ENCODE measurements around the gene AKR7A2.

The AKR7A2 gene

GRCh38 chr1:19343617-19344350, 31.8 kb upstream of the AKR7A2 start:
- DNase-seq (ENCODE audit: low read depth in 2 of 2) = no peak

DNA sequence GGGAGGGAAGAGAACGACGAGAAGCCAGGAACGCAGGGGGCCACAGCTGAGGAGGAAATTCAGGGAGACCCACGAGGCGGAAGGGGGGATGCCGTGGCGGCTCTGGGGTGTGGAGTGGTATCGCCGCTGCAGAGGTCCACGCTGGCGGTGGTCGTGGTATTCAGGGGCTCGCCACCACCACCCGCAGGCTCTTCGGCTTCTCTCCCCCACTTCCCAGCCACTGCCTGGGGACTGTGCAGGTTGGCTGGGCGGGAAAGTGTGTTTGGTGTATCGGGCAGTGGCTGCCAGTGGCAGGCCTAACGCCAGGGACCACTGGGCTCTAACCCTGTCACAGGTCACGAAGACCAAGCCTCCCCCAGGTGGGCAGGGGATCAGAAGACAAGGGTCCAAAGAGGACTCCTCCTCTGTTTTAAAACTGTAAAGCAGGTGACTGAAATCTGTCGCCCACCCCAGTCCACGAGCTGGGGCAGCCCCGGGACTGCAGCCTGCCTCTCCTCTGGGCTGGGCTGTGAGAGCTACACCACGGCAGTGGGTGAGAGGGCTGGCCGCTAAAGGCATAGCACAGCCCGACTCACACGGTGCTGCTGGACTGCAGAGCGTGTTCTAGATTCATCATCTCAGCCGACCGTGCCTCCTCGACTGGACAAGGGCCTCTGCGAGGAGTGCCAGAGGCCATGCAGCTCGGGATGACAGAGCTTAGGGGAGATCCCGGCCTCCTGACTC, 31.1 kb upstream of the AKR7A2 start:
- no peak for DNase-seq (ENCODE audit: low read depth in 2 of 2)

- DNase-seq (ENCODE audit: low read depth in 2 of 2) = no peak
These were observed 30.3 kb upstream of the AKR7A2 start for GRCh38 chr1:19342062-19342750.

DNA sequence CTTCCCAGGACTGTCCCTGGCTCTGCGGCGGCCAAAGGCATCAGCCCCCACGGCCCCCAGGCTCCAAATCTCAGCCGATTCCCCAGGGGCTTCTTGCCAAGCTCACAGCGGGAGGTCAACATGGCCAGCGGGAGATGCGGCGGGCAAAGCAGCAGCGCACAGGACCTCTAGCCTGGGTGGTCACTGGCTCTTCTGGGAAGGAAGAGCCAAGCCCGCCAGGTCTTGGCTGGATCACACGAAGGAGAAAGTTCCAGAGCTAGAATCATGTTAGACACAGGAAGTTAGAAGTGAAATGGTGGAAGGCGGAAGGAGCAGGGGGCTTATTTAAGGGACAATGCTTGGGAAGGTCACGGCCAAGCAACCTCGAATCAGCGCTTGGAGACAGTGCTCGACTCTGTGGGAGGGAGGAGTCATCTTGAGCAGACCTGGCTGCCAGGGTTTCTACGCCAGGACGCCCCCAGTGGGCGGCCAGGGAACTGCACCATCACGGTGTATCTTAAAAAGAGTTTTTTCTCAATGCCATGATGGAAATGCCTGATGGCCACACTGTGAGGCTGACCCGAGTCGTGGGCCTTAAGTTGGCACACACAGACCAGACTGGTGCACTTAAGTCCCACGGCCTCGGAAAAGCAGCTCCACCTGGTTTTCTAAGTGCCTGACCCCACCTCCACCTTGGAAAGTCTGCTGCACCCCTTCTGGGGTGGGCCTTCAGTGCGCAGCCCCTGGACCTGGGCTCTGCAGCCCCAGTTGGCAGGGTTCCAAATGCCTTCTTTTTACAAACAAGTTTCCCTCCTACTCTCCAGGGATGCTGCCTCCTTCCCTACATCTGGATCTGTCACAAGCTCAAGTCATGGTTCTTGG, 29.5 kb upstream of the AKR7A2 start:
- DNase-seq (ENCODE audit: low read depth in 2 of 2) = peak; percentile 47 to 80

DNA sequence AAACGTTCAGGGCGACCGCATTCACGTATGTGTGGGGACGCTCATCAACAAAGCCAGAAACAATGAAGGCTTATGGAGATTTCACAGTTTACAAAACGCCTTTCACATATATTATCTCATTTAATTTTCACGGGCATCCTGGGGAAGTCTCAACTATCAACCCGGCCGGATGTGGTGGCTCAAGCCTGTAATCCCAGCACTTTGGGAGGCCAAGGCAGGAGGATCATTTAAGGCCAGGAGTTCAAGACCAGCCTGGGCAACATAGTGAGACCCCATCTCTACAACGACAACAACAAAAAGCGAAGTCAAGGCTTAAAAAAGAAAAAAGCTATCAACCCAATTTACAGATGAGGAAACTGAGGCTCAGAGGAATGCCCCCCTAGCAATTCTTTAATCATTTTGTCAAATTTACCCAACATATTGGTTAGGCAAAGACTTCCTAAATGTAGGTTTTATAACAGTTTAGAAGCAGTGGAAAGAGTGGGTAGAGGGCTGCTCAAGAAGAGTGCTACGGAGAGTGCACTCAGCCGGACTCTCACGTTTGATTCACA, 28.5 kb upstream of the AKR7A2 start:
- DNase-seq (ENCODE audit: low read depth in 2 of 2) = no peak

DNA sequence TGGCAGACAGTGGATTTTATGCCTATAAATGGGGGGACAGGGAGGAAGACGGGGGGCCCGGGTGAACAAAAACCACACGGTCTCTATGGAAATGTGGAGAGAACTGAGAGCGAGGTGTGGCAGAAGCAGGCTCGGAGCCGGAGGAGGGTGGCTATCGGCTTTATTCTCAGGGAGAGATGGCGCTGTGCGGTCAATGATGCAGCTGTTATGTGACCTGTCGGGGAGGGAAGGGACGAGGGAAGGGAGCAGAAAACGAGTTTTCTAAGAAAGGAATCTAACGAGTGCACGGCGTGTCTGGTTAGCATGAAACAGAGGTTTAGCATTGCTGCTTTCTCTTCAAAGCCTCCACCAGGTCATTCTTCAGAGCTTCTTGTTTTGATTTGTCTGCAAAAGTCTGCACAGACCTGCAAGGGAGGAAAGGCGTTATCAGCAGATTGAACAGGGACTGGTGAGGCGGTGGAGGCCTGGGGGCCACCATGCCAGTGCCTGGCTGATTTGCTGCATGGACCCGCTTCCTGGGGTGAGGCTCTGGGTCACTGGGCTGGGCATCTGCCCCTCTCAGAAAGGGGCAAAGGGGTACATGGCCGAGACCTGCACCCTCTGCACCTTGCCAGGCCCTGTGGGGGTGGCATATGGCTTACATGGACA, 27.4 kb upstream of the AKR7A2 start:
- no peak for DNase-seq (ENCODE audit: low read depth in 2 of 2)

DNA sequence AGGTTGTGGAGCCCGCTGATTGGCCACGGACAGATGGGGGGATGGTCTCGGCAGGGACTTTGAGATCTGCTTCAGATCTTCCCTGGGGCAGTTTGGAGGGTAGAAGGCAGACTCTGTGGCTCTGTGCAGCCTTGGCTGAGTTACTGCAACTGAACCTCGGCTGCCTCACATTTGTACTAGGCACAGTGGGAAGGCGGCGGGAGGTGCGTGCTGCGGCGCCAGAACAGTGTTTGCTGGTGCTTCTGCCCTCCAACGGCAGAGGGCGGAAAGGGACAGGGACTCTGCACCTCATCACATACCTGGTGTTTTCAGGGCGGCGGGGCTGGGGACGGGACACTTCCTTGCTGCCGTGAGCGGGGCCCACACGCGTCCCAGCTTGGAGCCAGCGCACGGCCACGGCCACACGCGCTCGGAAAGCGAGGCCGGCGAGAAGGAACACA, 26.4 kb upstream of the AKR7A2 start:
- DNase-seq (ENCODE audit: low read depth in 2 of 2) = no peak

DNA sequence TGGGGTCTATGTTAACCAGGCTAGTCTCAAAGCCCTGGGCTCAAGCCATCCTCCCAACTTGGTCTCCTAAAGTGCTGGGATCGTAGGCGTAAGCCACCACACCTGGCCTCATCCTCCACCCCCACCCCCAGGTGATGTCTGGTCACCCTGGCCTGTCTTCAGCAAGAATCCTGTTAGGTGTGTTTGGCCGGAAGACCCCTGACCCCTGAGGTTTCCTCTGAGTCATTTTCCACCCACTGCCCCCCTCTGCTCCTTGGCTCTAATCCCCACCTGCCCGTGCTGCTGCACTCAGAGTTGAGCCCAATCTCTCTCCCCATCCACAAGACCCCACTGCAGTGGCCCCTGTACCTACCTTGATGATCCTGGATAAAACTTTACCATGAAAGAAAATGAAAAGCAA, 25.3 kb upstream of the AKR7A2 start:
- DNase-seq (ENCODE audit: low read depth in 2 of 2) = no peak

- DNase-seq (ENCODE audit: low read depth in 2 of 2) = peak; percentile 38 to 49
These were observed 24.6 kb upstream of the AKR7A2 start for GRCh38 chr1:19336543-19336942.

DNA sequence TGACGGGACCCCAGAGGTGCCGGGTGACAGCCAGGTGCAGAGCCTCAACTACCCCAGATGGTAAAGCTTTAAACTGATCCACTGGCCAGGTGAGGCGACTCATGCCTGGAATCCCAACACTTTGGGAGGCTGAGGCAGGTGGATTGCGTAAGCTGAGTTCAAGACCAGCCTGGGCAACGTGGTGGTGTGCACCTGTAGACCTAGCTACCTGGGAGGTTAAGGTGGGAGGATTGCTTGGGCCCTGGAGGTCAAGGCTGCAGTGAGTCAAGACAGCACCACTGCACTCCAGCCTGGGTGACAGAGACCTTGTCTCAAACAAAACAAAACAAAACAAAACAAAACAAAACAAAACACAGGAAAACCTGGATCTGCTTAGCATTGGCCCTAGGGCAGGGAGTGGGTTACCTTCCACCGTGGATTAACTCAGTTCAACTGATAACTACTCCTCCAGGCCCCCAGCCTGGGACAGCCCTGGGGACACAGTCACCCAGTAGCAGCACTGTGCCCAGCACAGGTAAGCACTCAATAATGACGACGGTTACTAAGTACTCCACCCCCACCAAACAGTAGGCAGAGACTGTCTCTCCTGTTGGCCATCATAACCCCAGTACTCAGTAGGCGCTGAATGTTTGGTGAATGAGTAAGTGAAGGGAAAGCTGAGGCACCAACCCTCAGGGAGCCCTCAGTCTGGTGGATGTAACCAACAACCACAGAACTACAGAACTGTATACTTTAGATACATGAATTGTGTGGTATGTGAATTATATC, 21.8 kb upstream of the AKR7A2 start:
- DNase-seq (ENCODE audit: low read depth in 2 of 2) = no peak

- no peak for DNase-seq (ENCODE audit: low read depth in 2 of 2)
These were observed 20.9 kb upstream of the AKR7A2 start for GRCh38 chr1:19332832-19333231.

GRCh38 chr1:19331262-19331878, 19.4 kb upstream of the AKR7A2 start:
- no peak for DNase-seq (ENCODE audit: low read depth in 2 of 2)

- DNase-seq (ENCODE audit: low read depth in 2 of 2) = no peak
These were observed 18.6 kb upstream of the AKR7A2 start for GRCh38 chr1:19330449-19331135.

- no peak for DNase-seq (ENCODE audit: low read depth in 2 of 2)
These were observed 17.7 kb upstream of the AKR7A2 start for GRCh38 chr1:19329611-19330010.

DNA sequence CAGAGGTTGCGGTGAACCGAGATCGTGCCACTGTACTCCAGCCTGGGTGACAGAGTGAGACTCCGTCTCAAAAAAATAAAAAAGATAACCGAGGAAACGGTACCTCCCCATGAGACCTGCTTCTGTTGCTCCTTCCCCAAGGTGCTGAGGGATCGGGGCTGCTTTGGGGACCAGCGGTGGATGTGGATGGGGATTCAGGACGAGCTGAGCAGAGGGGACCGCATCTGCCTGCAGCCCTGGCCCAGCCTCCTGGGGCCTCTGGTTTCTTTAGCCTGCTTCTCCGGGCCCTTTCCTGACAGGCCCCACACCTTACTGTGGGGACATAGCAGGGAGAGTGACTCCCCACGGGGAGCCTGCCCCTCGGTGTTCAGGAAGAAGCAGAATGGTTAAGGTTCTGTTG, 17.2 kb upstream of the AKR7A2 start:
- DNase-seq (ENCODE audit: low read depth in 2 of 2) = no peak

GRCh38 chr1:19328486-19328885, 16.5 kb upstream of the AKR7A2 start:
- DNase-seq (ENCODE audit: low read depth in 2 of 2) = no peak

DNA sequence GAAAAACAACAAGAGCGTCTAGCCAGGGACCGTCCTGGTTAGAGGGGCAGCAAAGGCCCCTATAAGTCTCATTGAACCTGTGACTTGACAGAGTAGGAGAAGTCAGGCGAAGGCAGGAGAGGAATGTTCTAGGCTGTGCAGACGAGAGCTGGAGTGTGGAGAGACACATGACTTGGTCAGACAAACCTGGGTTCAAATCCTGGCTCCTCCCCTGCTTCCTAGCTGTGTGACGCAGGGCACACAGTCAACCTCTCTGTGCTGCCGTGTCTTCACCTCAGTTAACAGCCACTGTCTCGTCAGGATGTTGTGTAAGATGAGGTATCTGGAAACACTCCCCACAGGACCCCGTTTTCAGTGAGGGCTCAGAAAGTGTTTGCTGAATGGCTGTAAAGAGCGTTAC, 15.8 kb upstream of the AKR7A2 start:
- DNase-seq (ENCODE audit: low read depth in 2 of 2) = no peak

DNA sequence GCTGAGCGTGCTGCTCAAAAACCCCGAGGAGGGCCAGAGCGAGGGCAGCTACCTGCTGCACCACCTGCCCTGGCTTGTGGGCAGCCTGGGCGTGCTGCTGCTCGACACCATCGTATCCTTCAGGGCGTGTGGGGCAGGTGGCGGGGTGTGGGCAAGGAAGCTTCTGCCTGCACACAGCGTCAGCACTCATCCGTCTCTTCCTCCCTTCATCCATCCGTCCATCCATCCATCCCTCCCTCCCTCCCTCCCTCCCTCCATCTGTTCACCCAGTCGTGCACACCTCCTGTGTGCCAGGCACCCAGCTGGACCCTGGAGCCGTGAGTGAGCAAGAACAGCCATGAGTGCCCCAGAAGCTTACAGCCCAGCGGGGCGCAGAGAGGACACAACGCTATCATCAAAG, 15.4 kb upstream of the AKR7A2 start:
- no peak for DNase-seq (ENCODE audit: low read depth in 2 of 2)

DNA sequence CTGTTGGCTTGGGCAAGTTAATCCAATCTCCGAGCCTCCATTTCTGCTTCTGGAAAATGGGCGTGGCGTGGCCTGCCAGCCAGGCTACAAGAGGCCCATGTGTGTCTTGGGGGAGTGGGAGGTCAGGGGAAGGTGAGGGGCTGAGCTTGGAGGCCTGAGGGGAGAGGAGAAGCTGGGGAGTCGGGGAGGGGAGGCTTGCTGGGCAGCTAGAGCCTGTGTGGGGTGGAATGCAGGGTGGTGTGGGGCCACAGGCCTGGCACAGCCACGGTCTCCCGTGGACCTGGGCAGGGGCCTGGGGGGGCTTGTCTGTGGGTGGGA, 14.8 kb upstream of the AKR7A2 start:
- no peak for DNase-seq (ENCODE audit: low read depth in 2 of 2)
